Measurements from ENCODE around the gene ITGA11. TPM values are rescaled to one million over a fixed set of nuclear protein-coding genes. Genes with fewer than 3 reads are reported as not detected.

The ITGA11 gene
- total RNA-seq, 2 experiments from 2014 or later = 1.7 to 3.6 TPM

GRCh38 chr15:68380456-68380855 is 51.5 kb downstream of the ITGA11 start:
- no peak overlapping the region for H3K27ac Mint-ChIP-seq
- ATAC-seq = no peak
- no peak for DNase-seq
- POLR2A ChIA-PET = no interaction called here
- no peaks in the 10 kb centered on the region for H3K36me3 Mint-ChIP-seq (ENCODE audit: low read depth)
- H3K4me1 Mint-ChIP-seq (ENCODE audit: low read depth) = peaks cover 8% of the 10 kb centered on the region
- CTCF ChIA-PET = interaction anchor here (1.2 to 6.8 kb wide), 2 partner anchors 73 to 128 kb away, joined by 4 to 59 read pairs; no protein-coding TSS in a partner anchor
- TF ChIP-seq CTCF (IDR thresholded peaks at IDR 0.05) = no peak
- intact Hi-C loops (cut with micrococcal nuclease) = loop anchor here (5.0 kb wide), 1 partner anchor 128 kb away; no protein-coding TSS in a partner anchor
- H3K27me3 Mint-ChIP-seq = no peaks in the 10 kb centered on the region
- H3K9me3 Mint-ChIP-seq = no peaks in the 10 kb centered on the region
- no peak overlapping the region for H3K4me3 Mint-ChIP-seq

- Mint-ChIP-seq H3K27ac (no peak overlapping the region), H3K9me3 (no peaks in the 10 kb centered on the region), H3K4me3 (no peak overlapping the region), H3K4me1 (ENCODE audit: low read depth) (peaks cover 8% of the 10 kb centered on the region), H3K36me3 (ENCODE audit: low read depth) (no peaks in the 10 kb centered on the region), H3K27me3 (no peaks in the 10 kb centered on the region)
- intact Hi-C loops (cut with micrococcal nuclease) = loop anchor here (5.0 kb wide), 1 partner anchor 128 kb away; no protein-coding TSS in a partner anchor
- ChIA-PET POLR2A (interaction anchor here (0.6 to 1.9 kb wide), 4 partner anchors 28 to 97 kb away, joined by 3 to 7 read pairs (median 4); no protein-coding TSS in a partner anchor), CTCF (interaction anchor here (1.2 to 2.2 kb wide), 3 partner anchors 73 to 127 kb away, joined by 3 to 15 read pairs (median 4); no protein-coding TSS in a partner anchor)
- no peak for TF ChIP-seq CTCF (IDR thresholded peaks at IDR 0.05)
- no peak for DNase-seq
- no peak for ATAC-seq
Observed at GRCh38 chr15:68379759-68380290, 52.1 kb downstream of the ITGA11 start.

- Mint-ChIP-seq H3K27me3 (no peaks in the 10 kb centered on the region), H3K27ac (no peak overlapping the region), H3K36me3 (ENCODE audit: low read depth) (no peaks in the 10 kb centered on the region), H3K9me3 (no peaks in the 10 kb centered on the region), H3K4me3 (no peak overlapping the region), H3K4me1 (ENCODE audit: low read depth) (peaks cover 8% of the 10 kb centered on the region)
- TF ChIP-seq CTCF (IDR thresholded peaks at IDR 0.05) = no peak
- no peak for DNase-seq
- POLR2A ChIA-PET = interaction anchor here (0.6 to 1.9 kb wide), 4 partner anchors 28 to 97 kb away, joined by 3 to 7 read pairs (median 4); no protein-coding TSS in a partner anchor
- CTCF ChIA-PET = interaction anchor here (1.2 to 2.2 kb wide), 5 partner anchors 72 to 126 kb away, joined by 3 to 15 read pairs (median 4); no protein-coding TSS in a partner anchor
- ATAC-seq = no peak
- intact Hi-C loops (cut with micrococcal nuclease) = no loop called here
Observed at GRCh38 chr15:68379058-68379758, 52.8 kb downstream of the ITGA11 start.

- no peaks in the 10 kb centered on the region for H3K36me3 Mint-ChIP-seq (ENCODE audit: low read depth)
- no peak for DNase-seq
- no peak overlapping the region for H3K27ac Mint-ChIP-seq
- H3K9me3 Mint-ChIP-seq = no peaks in the 10 kb centered on the region
- H3K4me3 Mint-ChIP-seq = no peak overlapping the region
- ATAC-seq = no peak
- ChIA-PET CTCF (interaction anchor here (1.2 to 2.2 kb wide), 3 partner anchors 71 to 126 kb away, joined by 3 to 15 read pairs (median 7); no protein-coding TSS in a partner anchor), POLR2A (interaction anchor here (1.9 kb wide), 1 partner anchor 72 kb away, joined by 7 read pairs; no protein-coding TSS in a partner anchor)
- H3K4me1 Mint-ChIP-seq (ENCODE audit: low read depth) = peaks cover 8% of the 10 kb centered on the region
- TF ChIP-seq CTCF (IDR thresholded peaks at IDR 0.05) = no peak
- no peaks in the 10 kb centered on the region for H3K27me3 Mint-ChIP-seq
- intact Hi-C loops (cut with micrococcal nuclease) = no loop called here
Observed at GRCh38 chr15:68378595-68378994, 53.4 kb downstream of the ITGA11 start.

- DNase-seq = no peak
- Mint-ChIP-seq H3K4me1 (ENCODE audit: low read depth) (peaks cover 8% of the 10 kb centered on the region), H3K36me3 (ENCODE audit: low read depth) (no peaks in the 10 kb centered on the region), H3K27me3 (no peaks in the 10 kb centered on the region), H3K9me3 (no peaks in the 10 kb centered on the region), H3K27ac (no peak overlapping the region), H3K4me3 (no peak overlapping the region)
- no peak for TF ChIP-seq CTCF (IDR thresholded peaks at IDR 0.05)
- ChIA-PET POLR2A (no interaction called here), CTCF (interaction anchor here (2.2 kb wide), 1 partner anchor 71 kb away, joined by 15 read pairs; no protein-coding TSS in a partner anchor)
- ATAC-seq = no peak
- intact Hi-C loops (cut with micrococcal nuclease) = no loop called here
Observed at GRCh38 chr15:68377766-68378165, 54.2 kb downstream of the ITGA11 start.

All from activated CD8-positive, alpha-beta T cell treated with anti-CD3 and anti-CD28 coated beads for 36 hours (primary cell).